ENCODE data around the gene PLXNB1.

The PLXNB1 gene

DNA sequence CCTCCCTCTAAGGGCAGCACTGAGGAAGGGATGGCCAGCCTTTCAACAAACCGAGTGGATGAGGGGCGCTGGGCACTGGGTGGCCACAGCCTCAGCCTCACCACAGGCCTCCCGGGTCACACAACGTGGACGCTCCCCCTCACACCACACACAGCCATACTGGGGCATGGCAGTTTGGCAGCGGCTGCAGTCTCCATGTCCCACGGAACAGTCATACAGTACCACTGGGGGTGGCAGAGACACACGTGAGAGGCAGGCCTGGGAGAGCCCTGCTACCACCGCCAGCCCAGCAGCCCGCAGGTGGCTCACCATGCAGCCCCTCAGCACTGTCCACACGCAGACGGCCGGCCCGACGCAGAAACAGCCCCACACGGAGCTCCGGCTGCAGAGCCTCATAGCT lies 11.7 kb downstream of the PLXNB1 start:
- DNase-seq: no peak

- DNase-seq: no peak
These were observed 12.3 kb downstream of the PLXNB1 start for GRCh38 chr3:48417529-48418108.

GRCh38 chr3:48416546-48416945 lies 13.3 kb downstream of the PLXNB1 start:
- DNase-seq: no peak

- DNase-seq: no peak
These were observed 13.8 kb downstream of the PLXNB1 start for GRCh38 chr3:48416091-48416505.

DNA sequence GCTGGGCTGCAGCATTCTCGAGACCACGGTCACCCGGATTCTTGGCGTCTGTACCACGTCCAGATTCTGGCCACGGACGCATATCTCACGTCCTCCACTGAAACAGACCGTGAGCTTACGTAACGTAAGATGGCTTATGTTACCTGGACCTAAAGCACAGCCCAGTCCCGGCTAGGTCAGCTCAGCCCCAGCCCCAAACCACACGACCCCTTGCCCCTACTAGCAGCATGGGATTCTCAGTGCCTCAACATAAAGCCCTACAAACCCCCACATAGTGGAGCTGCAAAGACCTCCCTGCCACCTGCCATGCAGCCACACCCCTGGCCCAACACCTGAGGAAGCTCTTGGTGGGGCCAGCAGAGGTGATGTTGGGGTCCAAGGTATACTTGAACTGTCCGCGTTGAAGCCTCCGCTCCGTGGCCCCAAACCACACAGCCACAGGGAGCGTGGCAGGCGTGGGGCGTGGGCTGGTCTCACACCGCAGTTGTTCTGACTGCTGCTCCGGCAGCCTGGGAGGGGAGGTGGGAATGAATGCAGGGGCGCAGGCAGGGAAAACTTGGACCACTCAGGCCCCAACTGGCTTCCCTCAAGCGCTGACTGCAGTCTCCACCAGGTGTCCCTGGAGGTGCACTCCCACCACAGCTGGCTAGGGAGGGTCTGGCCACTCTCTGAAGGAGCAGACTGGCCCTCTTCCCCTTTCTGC lies 14.5 kb downstream of the PLXNB1 start:
- DNase-seq: no peak

GRCh38 chr3:48414376-48415250 lies 15.3 kb downstream of the PLXNB1 start:
- DNase-seq: no peak

DNA sequence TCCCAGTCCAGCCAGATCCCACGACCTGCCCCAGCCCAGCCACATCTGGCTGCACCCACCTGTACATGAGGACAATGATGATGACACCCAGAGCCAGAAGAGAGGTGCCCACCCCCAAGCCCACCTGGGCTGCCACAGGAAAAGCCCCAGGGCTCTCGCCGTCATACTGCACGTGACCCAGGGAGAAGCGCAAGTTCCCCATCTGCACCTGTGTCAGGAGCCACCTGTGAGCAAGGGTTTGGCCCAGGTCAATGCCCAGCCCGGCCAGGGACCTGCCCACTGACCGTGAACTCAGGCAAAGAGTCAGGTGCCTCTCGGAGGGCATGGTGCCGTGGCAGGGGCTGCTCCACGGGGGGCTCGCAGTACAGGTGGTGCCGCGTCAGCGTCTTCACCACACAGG lies 16.3 kb downstream of the PLXNB1 start:
- DNase-seq: no peak

DNA sequence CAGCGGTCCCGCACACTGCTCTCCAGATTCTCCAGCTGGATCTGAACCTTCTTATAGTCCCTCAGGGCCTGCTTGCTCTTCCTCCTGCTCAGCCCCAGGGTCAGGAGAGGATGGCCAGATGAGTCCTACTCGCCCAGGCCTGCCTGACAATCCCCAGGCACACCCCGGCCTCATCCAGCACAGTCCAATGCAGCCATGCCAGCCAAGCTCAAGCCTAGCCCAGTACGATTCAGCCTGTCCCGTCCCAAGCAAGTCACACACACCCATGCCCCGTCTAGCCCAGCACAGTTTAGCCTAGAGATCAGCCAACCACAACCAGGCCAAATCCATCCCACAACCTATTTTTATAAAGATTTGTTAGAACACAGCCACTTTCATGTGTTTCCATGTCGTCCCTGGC lies 16.8 kb downstream of the PLXNB1 start:
- DNase-seq: no peak

GRCh38 chr3:48412375-48413001 lies 17.4 kb downstream of the PLXNB1 start:
- no peak for DNase-seq

DNA sequence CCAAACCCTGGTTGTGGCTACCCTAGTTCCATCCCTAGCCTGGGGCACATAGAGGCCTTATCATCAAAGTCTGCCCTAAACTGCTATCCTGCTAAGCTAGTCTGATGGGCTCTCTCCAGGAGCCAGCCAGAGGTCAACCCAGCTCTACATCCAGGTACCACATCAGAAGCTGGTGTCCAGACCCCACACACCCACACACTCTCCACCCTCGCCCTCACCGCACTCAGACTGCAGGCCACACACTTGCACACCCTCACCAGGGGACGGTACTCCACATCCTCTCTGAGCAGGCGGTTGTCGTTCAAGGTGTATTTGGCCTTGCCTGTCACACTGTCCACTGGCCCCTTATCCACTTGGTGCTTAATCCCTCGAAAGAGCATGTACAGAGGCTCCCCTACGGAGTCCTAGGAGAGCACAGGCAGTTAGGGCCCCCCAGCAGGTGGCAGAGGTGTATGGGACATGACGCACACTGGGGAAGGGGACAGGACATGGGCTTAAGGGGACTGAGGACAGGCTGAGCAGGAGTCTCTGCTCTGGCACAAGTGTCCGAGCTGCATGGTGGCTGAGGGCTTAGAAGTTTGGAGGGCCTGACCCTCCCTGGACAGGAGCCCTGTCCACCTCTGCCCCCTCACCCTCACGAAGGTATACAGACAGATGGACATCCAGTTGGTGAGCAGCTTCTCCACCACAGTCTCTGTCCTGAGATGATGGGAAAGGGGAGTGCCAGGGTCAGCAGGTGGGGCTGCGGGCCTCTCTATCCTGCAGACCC lies 18.1 kb downstream of the PLXNB1 start:
- DNase-seq: no peak

DNA sequence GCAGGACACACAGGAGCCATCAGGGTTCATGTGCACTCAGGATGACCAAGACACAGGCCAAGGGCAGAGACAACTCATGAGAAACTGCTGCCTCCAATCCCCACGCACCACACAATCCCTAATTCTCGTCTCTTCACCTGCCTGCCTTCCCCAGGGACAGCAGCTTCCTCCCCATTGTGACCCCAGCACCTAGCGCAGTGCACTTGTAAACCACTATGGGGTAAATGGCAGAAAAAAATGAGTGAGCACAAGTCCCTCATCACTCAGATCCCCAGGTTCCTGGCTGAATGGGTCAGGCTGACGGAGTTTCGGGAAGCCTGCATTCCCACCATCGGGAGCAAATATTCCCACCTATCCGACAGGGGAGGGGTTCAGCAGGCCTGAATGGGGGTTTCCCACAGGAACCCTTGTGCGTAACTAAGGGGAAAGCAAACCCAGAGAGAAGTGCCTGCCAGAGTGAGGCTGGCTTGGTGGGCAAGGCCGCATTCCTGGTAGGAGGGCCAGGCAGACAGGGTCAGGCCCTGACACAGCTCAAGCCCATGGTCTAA lies 18.8 kb downstream of the PLXNB1 start:
- DNase-seq: no peak

- DNase-seq: no peak
These were observed 19.5 kb downstream of the PLXNB1 start for GRCh38 chr3:48410205-48411040.

GRCh38 chr3:48409291-48410201 lies 20.3 kb downstream of the PLXNB1 start:
- DNase-seq: no peak

GRCh38 chr3:48408823-48409281 lies 21.0 kb downstream of the PLXNB1 start:
- no peak for DNase-seq

- DNase-seq: no peak
These were observed 22.3 kb downstream of the PLXNB1 start for GRCh38 chr3:48407542-48408099.

DNA sequence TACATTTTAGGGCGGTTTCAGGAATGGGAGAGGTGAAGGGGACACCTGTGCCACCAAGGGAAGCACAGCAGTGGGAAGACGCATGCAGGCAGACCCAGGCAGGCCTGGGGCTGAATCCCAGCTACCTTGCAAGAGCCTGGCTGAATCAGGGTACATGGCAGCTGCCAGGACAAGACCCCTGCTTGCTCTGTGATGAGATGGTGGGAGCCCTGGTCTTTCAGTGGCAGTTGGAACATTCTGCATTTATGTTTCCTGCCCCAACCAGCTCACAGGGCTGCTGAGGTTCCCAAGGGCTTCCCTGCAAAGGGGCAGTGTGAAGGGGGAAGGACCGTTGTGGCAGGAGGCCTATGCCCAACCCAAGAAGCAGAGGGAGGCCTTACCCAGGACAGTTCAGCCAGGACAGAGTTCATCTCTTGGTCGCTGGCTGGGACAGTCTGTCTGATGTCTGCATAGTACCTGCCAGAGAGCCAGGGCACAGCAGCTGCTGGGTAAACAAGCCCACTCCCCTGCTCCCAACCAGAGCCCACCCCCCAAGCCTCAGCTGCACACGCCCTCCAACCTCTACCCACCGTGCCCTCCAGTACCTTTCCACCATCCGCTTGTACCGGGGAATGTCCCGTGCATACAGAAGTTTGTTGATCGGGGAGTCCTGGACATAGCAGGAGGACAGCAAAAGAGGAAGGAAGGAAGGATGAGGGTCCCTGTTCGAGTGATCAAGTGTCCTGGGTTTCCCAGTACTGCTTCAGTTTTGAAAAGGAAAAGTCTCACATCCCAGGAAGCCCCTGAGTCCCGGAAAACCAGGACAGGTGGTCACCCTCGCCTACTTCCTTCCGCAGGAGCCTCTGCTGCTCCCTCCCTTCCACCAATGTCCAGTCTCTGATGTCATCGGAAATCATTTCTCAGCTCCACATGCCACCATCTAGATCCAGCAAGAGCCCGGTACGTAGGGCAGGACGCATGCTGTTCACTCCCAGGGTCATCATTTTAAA lies 23.1 kb downstream of the PLXNB1 start:
- no peak for DNase-seq

- no peak for DNase-seq
These were observed 23.9 kb downstream of the PLXNB1 start for GRCh38 chr3:48405971-48406370.

DNA sequence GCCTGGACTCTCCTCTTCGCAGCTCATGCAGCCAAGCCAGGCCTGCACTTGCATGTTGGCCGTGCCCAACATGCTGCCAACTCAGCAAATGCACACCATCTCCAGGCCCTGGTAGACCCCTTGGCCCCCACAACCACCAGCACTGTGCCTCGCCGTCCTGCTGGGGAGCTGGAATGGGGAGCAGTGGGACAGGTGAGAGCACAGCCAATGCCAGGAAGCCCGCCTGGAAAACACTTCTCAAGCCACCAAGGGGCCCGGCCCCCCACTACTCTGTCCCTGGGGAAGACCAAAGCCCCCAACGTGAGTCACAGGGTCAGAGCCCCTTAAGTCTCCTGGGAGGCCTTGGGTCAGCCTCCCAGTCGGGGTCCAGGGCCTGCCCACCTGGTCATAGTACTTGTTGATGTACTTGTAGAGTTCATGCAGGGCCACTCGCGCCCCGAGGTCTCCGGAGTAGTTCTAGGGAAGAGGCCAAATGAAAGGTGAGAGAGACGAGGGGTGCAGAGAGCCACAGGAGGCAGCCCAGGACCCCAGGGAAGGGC lies 24.5 kb downstream of the PLXNB1 start:
- DNase-seq: no peak
